Aorta (tissue), 5 donors: ENCODE measurements around the gene CLCN3. TPM values are rescaled to one million over a fixed set of nuclear protein-coding genes. Genes with fewer than 3 reads are reported as not detected.
"Not testable (repeated sequence)": the region's sequence is repeated elsewhere in the genome, so short reads cannot be mapped to it uniquely, and the experiment has no call there.

Experiments used
- ATAC-seq: fragments of 200-7000 bp; cut with Tn5 transposase; one replicate; pipeline ENCODE4 v1.9.1; 2022; ENCODE audit warnings: moderate library complexity; ENCODE audit not compliant: low FRiP score
- DNase-seq, 2 donors: peaks; one replicate each; pipeline ENCODE4 v3.0.0-alpha.2; 2020
- H3K27ac ChIP-seq, 2 donors: one replicate each; pipeline ENCODE4 v1.5.1; 2013; ENCODE audit warnings: low read length in 2 of 2, mild to moderate bottlenecking in 2 of 2, moderate library complexity in 2 of 2, control low read depth in 1 of 2, inconsistent platforms in 1 of 2, low read depth in 1 of 2
- H3K27me3 ChIP-seq, 2 donors: one replicate each; pipeline ENCODE4 v1.6.1; 2013; ENCODE audit warnings: control low read depth in 1 of 2, low read length in 1 of 2, mild to moderate bottlenecking in 1 of 2, moderate library complexity in 1 of 2; ENCODE audit not compliant: insufficient read depth in 2 of 2, control insufficient read depth in 1 of 2
- H3K36me3 ChIP-seq, 2 donors: one replicate each; pipeline ENCODE4 v1.6.1; 2013; ENCODE audit warnings: control low read depth in 1 of 2, low read length in 1 of 2, mild to moderate bottlenecking in 1 of 2; ENCODE audit not compliant: insufficient read depth in 2 of 2, control insufficient read depth in 1 of 2
- H3K4me1 ChIP-seq, 2 donors: one replicate each; pipeline ENCODE4 v1.6.1; 2013; ENCODE audit warnings: low read length in 2 of 2, control low read depth in 1 of 2, mild to moderate bottlenecking in 1 of 2, moderate library complexity in 1 of 2; ENCODE audit not compliant: insufficient read depth in 2 of 2, control insufficient read depth in 1 of 2
- H3K4me3 ChIP-seq, 2 donors: one replicate each; pipeline ENCODE4 v1.5.1; 2013; ENCODE audit warnings: low read length in 2 of 2, control low read depth in 1 of 2, mild to moderate bottlenecking in 1 of 2
- H3K9me3 ChIP-seq: one replicate; pipeline ENCODE4 v1.6.1; 2013; ENCODE audit warnings: mild to moderate bottlenecking, low read length; ENCODE audit not compliant: control insufficient read depth
- WGBS, 2 donors: extraction: QIAGEN DNeasy Blood & Tissue Kit; methylation state at CpG; one replicate each; pipeline ENCODE4 v1.1.7; 2013; 5-methylcytosine and 5-hydroxymethylcytosine counted together
- intact Hi-C, 2 donors: fragments of 100-400 bp; cut with DNase I; formaldehyde crosslinking; loops; one replicate each; pipeline versions ENCODE4 v1.14.2 to v1.15.0; 2022
- polyA plus RNA-seq, 2 donors: library from polyadenylated mRNA; stranded (reverse); fragments of 200-250 nt; gene quantifications; one replicate each; pipeline ENCODE4 v1.2.3, GENCODE V29; 2013
- total RNA-seq, 2 donors: library from RNA; stranded (reverse); fragmentation: NEBNext Ultra II Directional; extraction: Animal tissue kit (Norgen Biotek cat#: 25700); gene quantifications; one replicate each; pipeline ENCODE4 v1.2.1, GENCODE V29; 2021
- donor health status: healthy with polysubstance abuse.
- donor health status: Bipolar disorder and iron deficiency.
- donor health status: DM: no; HTN: no; CAD: no.
- donor health status: DM: no; HTN: no; CAD: no.
- donor health status: DM: yes; HTN: yes; CAD: no.

Gene CLCN3
- total and polyA plus RNA-seq, 4 donors: 4.9 to 29.1 (median 12.3) TPM

DNA sequence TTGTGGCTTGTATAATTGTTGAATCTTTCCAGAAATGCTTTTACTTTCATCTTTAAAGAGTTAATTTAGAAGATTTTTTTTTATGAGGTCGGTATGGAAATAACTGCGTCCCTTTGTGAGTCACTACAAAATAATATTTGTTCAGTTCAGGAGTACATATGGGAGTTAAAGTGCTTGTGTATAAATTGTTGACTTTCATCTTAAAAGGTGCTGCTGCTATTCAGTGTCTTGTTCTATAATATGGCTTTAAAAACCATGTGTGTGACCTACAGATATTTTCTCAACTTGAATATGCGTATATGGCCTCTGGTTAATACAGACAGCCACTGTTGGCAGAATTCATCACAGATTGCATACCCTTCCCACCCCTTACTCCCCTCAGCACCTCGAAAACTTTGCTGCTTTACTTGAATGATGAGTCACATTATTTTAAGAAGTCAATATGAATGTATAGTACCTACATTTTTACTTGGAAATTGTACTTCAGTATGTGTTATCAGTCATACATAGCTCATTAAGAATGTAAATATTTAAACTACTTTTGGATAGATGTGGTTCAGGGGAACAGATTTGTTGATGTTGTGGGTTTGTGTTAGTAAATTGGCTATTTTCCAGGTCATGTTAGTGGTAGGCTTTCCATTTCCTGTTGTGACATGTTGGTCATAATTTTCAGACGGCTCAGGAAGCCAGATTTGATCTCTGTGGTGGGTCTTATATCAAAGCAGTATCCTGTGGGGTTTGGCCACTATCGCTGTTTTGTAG lies 1.5 kb downstream of the CLCN3 start:
- intact Hi-C loops: loop anchor here in 1 of 2 donors (5.0 to 10.0 kb wide), 3 partner anchors 35 to 133 kb away; partner anchors contain the start of gene HPF1
- Histone ChIP-seq H3K27me3 (no peaks in the 10 kb centered on the region), H3K4me1 (peaks cover 0 to 2% of the 10 kb centered on the region in 2 donors), H3K4me3 (peak overlapping the region; percentile 73 to 89), H3K27ac (no peak overlapping the region), H3K36me3 (no peaks in the 10 kb centered on the region), H3K9me3 (no peaks in the 10 kb centered on the region)
- DNase-seq (no peak), ATAC-seq (no peak)
- 7 to 11% methylated on average over 6 of the region's 6 CpGs for WGBS, 2 donors

DNA sequence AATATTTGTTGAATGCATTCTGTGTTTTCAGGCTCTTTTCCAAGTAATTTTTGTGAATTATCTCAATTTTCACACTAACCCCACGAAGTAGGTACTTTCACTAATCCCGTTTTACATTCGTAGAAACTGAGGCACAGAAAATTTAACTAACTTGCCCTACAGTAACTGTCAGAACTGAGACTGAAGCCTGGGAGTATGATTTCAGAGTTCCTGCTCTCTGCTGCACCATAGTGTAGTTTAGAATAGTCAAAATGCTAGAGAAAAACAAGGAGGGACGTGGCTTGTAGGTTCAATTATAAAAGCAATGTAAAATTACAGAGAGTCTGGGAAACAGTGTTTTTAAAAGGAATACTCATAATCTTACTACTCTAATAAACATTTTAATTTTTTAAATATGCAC lies 2.2 kb downstream of the CLCN3 start:
- intact Hi-C loops: loop anchor here in 1 of 2 donors (5.0 to 10.0 kb wide), 3 partner anchors 35 to 132 kb away; partner anchors contain the start of gene HPF1
- Histone ChIP-seq H3K4me3 (no peak overlapping the region), H3K9me3 (no peaks in the 10 kb centered on the region), H3K36me3 (no peaks in the 10 kb centered on the region), H3K27me3 (no peaks in the 10 kb centered on the region), H3K4me1 (peaks cover 0 to 2% of the 10 kb centered on the region in 2 donors), H3K27ac (no peak overlapping the region)
- 32% methylated on average over 4 of the region's 4 CpGs for WGBS, 2 donors
- DNase-seq: no peak
- ATAC-seq: no peak

DNA sequence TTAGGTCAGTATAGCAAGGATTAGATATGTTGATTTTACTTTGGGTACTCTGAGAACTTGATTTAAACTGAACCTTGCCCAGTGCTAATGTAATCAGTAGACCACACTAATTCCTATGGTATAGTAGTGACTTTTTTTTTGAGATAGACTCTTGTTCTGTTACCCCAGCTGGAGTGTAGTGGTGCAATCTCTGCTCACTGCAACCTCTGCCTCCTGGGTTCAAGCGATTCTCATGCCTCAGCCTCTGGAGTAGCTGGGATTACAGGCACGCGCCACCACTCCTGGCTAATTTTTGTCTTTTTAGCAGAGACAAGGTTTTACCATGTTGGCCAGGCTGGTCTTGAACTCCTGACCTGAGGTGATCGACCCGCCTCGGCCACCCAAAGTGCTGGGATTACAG lies 3.6 kb downstream of the CLCN3 start:
- 95 to 97% methylated on average over 6 of the region's 6 CpGs for WGBS, 2 donors
- H3K27ac ChIP-seq, DNase-seq, H3K4me1 ChIP-seq, H3K36me3 ChIP-seq, ATAC-seq, H3K27me3 ChIP-seq, H3K4me3 ChIP-seq, H3K9me3 ChIP-seq: not testable (repeated sequence)
- intact Hi-C loops: loop anchor here in 1 of 2 donors (5.0 to 10.0 kb wide), 3 partner anchors 33 to 131 kb away; partner anchors contain the start of gene HPF1

DNA sequence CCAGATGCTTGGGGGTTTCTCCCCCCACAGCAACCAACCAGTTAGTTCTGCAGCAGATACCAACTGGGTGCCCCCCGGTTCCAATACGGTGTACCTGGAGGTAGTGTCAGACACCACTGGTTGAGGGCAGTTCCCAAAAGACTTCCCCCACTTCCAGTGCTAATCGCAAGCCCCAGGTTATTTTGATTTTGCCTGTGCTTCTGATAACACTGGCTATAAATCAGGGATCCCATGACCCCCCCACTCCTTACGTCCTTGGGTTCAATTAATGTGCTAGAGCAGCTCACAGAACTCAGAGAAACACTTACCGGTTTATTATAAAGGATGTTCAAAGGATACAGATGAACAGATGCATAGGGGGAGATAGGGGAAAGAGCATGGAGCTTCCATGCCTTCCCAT lies 5.5 kb downstream of the CLCN3 start:
- H3K9me3 ChIP-seq: no peaks in the 10 kb centered on the region
- 82 to 88% methylated on average over 5 of the region's 5 CpGs for WGBS, 2 donors
- H3K27me3 ChIP-seq: no peaks in the 10 kb centered on the region
- no peak overlapping the region for H3K4me3 ChIP-seq
- H3K27ac ChIP-seq: no peak overlapping the region
- ATAC-seq (no peak), DNase-seq (no peak)
- no peaks in the 10 kb centered on the region for H3K36me3 ChIP-seq
- intact Hi-C loops: loop anchor here in 1 of 2 donors (10.0 kb wide), 1 partner anchor 129 kb away; the partner anchor contains the start of gene HPF1
- peaks cover 0 to 2% of the 10 kb centered on the region in 2 donors for H3K4me1 ChIP-seq

DNA sequence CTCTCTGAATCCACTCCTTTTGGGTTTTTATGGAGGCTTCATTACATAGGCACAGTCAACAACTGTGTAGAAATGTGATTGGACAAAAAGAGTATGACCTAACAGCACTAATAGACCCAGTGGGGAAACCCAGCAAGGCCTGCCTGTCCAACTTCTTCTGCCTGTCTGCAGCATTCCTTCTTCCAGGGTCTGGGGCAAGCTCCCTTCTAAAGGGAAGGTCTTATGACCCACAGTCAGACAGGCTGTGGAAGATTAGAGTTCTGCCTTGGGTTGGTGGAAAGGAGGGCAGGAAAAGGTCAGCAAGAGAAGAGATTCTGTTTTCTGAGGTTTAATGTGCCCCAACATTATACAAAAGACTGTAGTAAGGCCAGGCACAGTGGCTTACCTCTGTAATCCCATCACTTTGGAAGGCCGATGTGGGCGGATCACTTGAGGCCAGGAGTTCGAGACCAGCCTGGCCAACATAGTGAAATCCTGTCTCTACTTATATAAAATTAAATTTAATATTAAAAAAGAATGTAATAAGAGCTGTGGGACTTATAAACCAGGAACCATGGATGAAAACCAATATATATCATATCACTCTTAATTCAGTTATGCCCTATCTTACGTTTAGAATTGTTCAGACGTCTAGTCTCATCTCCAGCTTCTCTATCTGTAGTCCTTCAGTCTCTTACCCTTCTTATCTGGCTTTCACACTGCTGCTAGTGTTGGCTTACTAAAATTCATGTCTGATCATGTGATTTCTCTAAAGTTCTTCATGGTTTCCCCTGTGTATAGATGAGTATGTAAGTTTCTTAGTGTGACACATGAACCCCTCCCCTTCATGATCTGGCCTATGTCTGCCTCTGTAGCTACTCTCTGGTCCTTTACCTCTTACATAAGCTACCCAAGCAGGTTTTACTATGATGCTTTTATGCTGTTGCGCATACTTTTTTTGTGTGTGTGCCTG lies 6.2 kb downstream of the CLCN3 start:
- intact Hi-C loops: loop anchor here in 1 of 2 donors (10.0 kb wide), 1 partner anchor 128 kb away; the partner anchor contains the start of gene HPF1
- Histone ChIP-seq H3K4me1 (peaks cover 0 to 2% of the 10 kb centered on the region in 2 donors), H3K36me3 (no peaks in the 10 kb centered on the region), H3K9me3 (no peaks in the 10 kb centered on the region), H3K27ac (no peak overlapping the region), H3K4me3 (no peak overlapping the region), H3K27me3 (no peaks in the 10 kb centered on the region)
- 95 to 96% methylated on average over 6 of the region's 6 CpGs for WGBS, 2 donors
- DNase-seq (no peak), ATAC-seq (no peak)

DNA sequence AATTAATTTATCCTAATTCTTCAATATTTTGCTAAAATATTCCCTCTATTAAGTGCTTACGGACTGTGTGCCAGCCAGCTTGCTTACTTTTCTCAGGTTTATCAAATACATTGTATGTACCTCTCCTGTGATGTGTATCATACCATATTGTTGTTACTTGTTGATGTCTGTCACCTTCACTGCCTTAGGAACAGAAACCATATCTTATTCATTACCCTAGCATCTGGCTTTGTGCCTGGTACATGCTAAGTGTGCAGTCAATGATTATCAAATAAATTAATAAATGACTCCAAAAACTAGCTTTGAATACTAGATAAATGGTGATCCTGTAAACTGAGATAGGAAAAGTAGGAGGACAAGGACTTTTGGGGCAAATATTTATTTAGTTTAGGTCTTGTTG lies 6.9 kb downstream of the CLCN3 start:
- Histone ChIP-seq H3K36me3 (no peaks in the 10 kb centered on the region), H3K4me1 (no peaks in the 10 kb centered on the region), H3K27me3 (no peaks in the 10 kb centered on the region), H3K4me3 (no peak overlapping the region), H3K9me3 (no peaks in the 10 kb centered on the region), H3K27ac (no peak overlapping the region)
- intact Hi-C loops: loop anchor here in 1 of 2 donors (10.0 kb wide), 1 partner anchor 127 kb away; the partner anchor contains the start of gene HPF1
- WGBS, 2 donors: 95 to 97% methylated on average over 1 of the region's 1 CpG
- no peak for ATAC-seq
- no peak for DNase-seq

DNA sequence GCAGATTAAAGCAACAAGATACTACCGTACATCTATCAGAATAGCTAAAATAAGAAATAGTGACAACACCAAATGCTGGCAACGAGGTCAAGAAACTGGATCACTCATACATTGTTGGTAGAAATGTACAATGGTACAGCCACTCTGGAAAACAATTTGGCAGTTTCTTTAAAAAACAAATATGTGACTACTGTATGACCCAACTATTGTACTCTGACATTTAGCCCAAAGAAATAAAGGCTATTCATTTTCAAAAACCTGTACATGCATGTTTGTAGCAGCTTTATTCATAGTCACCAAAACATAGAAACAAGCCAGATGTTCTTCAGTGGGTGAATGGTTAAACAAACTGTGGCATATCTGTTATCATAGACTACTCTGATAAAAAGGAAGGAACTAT lies 8.2 kb downstream of the CLCN3 start:
- ATAC-seq (no peak), DNase-seq (no peak)
- Histone ChIP-seq H3K9me3 (no peaks in the 10 kb centered on the region), H3K27me3 (no peaks in the 10 kb centered on the region), H3K4me3 (no peak overlapping the region), H3K27ac (no peak overlapping the region), H3K4me1 (no peaks in the 10 kb centered on the region), H3K36me3 (no peaks in the 10 kb centered on the region)
- WGBS, 2 donors: 80 to 85% methylated on average over 2 of the region's 2 CpGs
- intact Hi-C loops: loop anchor here in 1 of 2 donors (10.0 kb wide), 1 partner anchor 126 kb away; the partner anchor contains the start of gene HPF1

DNA sequence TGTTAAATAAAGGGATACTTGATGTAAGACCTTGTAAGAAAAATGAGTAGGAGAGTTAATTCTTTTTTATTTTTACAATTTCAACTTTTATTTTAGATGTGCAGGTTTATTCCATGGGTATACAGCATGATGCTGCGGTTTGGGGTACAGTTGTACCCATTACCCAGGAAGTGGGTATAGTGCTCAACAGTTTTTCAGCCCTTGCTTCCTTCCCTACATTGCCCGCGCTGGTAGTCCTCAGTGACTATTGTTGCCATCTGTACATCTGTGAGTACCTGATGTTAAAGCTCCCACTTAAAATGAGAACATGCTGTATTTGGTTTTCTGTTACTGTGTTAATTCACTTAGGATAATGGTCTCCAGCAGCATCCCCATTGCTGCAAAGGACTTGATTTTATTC lies 9.7 kb downstream of the CLCN3 start:
- H3K27ac ChIP-seq: no peak overlapping the region
- 98 to 99% methylated on average over 3 of the region's 3 CpGs for WGBS, 2 donors
- H3K9me3 ChIP-seq: no peaks in the 10 kb centered on the region
- no peak overlapping the region for H3K4me3 ChIP-seq
- no peak for ATAC-seq
- H3K36me3 ChIP-seq: no peaks in the 10 kb centered on the region
- no peak for DNase-seq
- H3K4me1 ChIP-seq: no peaks in the 10 kb centered on the region
- intact Hi-C loops: no loop called here
- no peaks in the 10 kb centered on the region for H3K27me3 ChIP-seq
